ENCODE measurements around the gene KIAA1614. TPM values are rescaled to one million over a fixed set of nuclear protein-coding genes. Genes with fewer than 3 reads are reported as not detected.
A peak's percentile ranks its signal among the peaks of the same experiment; 100 is the strongest.

KIAA1614 gene
- total RNA-seq, 1 donor from 2014 or later: 0.56 TPM

DNA sequence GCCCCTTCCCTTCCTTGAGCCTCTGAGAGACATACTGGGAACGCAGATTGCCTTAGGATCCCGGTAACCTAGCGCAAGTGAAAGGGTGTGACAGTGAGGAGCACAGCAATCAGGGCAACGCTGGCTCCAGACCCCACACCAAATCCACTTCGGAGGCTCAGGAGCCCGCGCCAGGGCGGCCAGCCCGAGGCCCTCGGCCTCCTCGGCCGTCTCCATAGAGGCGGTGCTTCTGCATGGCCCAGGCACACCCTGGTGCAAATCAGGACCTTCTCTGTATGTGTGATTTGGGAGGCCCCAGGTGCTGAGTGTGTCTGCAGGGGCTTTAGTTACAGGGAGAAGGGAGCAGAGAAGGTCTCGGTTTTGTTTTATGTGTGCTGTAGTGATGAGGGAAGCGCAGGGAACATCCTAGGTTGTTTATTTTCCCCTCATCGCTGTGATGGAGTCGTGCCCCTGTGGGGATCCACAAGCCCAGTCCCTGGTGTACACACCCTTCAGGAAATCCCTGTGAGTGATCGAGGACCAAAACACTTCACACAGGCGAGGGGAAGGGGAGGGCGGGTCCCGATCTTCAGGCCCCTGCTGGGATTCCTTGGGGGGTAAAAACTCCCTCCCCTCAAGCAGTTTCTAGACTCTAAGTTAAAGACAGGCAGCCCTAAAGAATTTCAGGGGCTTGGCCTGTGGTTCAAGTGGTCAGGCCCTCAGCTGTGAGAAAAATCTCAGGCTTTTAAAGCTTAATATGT is 9.4 kb downstream of the KIAA1614 start:
- Mint-ChIP-seq H3K4me1 (peaks cover 74% of the 10 kb centered on the region), H3K27ac (no peak overlapping the region), H3K4me3 (no peak overlapping the region), H3K27me3 (ENCODE audit: insufficient read depth, low read depth) (peaks cover 13% of the 10 kb centered on the region), H3K36me3 (no peaks in the 10 kb centered on the region), H3K9me3 (no peaks in the 10 kb centered on the region)
- no peaks in the 10 kb centered on the region for H3K9me3 ChIP-seq (ENCODE audit: low read depth)
- H3K79me2 ChIP-seq (ENCODE audit: low read depth): no peaks in the 10 kb centered on the region
- peaks cover 72% of the 10 kb centered on the region for H3K4me1 ChIP-seq
- peaks cover 43% of the 10 kb centered on the region for H3F3A ChIP-seq (ENCODE audit: low read depth)
- no peak overlapping the region for H2AFZ ChIP-seq (replicated peaks)
- TF ChIP-seq EZH2 (IDR thresholded peaks at IDR 0.05) (no peak), EZH2phosphoT487 (IDR thresholded peaks at IDR 0.05) (no peak)
- TF ChIP-seq, protein P1, sequence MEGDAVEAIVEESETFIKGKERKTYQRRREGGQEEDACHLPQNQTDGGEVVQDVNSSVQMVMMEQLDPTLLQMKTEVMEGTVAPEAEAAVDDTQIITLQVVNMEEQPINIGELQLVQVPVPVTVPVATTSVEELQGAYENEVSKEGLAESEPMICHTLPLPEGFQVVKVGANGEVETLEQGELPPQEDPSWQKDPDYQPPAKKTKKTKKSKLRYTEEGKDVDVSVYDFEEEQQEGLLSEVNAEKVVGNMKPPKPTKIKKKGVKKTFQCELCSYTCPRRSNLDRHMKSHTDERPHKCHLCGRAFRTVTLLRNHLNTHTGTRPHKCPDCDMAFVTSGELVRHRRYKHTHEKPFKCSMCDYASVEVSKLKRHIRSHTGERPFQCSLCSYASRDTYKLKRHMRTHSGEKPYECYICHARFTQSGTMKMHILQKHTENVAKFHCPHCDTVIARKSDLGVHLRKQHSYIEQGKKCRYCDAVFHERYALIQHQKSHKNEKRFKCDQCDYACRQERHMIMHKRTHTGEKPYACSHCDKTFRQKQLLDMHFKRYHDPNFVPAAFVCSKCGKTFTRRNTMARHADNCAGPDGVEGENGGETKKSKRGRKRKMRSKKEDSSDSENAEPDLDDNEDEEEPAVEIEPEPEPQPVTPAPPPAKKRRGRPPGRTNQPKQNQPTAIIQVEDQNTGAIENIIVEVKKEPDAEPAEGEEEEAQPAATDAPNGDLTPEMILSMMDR (IDR thresholded peaks at IDR 0.05): no peak
- peaks cover 3% of the 10 kb centered on the region for H4K20me1 ChIP-seq (ENCODE audit: low read depth)
- peak overlapping the region; percentile 70 for H3K4me2 ChIP-seq
- H3K36me3 ChIP-seq: no peaks in the 10 kb centered on the region
- H3K27me3 ChIP-seq: no peaks in the 10 kb centered on the region
- no peak overlapping the region for H3K9ac ChIP-seq
- H3K27ac ChIP-seq: peak overlapping the region; percentile 71
- H3K4me3 ChIP-seq: no peak overlapping the region
- DNase-seq (ENCODE audit: low spot score): no peak

DNA sequence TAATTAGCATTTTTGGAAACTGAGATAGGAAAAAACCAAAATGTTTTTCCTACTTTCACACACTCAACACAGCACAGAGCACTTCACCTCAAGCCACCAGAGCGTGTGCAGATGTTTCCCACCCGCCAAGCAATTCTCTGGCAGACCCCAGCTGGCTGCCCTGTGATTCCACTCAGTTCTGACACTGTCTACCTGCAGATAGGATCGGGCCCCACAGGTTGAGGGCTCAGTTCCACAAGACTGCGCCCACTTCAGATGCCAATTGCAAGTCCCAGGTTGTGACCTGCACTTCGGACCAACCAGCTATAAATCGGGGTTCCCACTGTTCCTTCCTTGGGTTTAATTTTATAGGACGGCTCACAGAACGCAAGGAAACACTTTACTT is 9.9 kb downstream of the KIAA1614 start:
- Histone ChIP-seq H3K4me1 (peaks cover 72% of the 10 kb centered on the region), H3F3A (ENCODE audit: low read depth) (peaks cover 48% of the 10 kb centered on the region), H3K79me2 (ENCODE audit: low read depth) (no peaks in the 10 kb centered on the region), H3K36me3 (no peaks in the 10 kb centered on the region), H3K4me3 (no peak overlapping the region), H3K9ac (no peak overlapping the region), H3K9me3 (ENCODE audit: low read depth) (no peaks in the 10 kb centered on the region), H3K4me2 (peak overlapping the region; percentile 70), H4K20me1 (ENCODE audit: low read depth) (peaks cover 9% of the 10 kb centered on the region), H3K27me3 (no peaks in the 10 kb centered on the region), H3K27ac (peak overlapping the region; percentile 71), H2AFZ (replicated peaks) (no peak overlapping the region)
- Mint-ChIP-seq H3K36me3 (no peaks in the 10 kb centered on the region), H3K27me3 (ENCODE audit: insufficient read depth, low read depth) (peaks cover 14% of the 10 kb centered on the region), H3K9me3 (no peaks in the 10 kb centered on the region), H3K4me1 (peaks cover 75% of the 10 kb centered on the region), H3K27ac (peak overlapping the region; percentile 25), H3K4me3 (peak overlapping the region; percentile 22)
- TF ChIP-seq EZH2phosphoT487 (IDR thresholded peaks at IDR 0.05) (no peak), EZH2 (IDR thresholded peaks at IDR 0.05) (no peak)
- TF ChIP-seq, protein P1 (IDR thresholded peaks at IDR 0.05): no peak
- DNase-seq (ENCODE audit: low spot score): no peak

DNA sequence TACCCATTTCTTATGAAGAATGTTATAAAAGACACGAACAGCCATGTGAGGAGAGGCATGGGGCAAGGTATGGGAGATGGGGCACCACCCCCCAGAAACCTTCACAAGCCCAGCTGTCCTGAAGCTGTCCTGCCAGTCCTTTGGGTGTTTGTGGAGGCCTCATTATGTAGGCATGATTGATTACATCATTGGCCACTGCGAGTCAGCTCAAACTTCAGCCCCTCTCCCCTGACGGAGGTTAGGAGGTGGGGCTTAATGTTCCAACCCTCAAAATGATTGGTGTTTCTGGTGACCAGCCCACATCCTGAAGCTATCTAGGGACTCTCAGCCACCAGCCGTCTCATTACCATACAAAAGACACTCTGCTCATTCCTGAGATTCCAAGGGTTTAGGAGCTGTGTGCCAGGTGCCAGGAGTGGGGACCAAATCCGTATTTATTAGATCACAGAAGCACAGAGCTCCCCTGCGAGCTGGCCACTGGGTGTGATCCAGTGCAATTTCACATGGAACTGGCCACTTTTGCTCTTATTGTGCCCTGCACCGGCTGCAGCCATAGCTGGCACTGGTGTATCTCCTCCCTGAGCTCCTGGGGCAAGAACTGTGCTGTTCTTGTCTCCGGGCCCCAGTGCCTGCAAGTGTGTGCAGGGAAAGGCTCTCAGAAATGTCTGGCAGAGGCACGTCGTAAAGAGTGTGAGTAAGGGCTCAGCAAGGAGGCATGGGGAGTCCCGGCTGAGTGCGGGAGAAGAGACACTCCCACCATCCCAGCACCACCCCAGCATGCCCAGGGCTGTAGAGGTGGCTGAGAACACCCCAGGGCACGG is 10.5 kb downstream of the KIAA1614 start:
- peak overlapping the region; percentile 67 for H3K4me3 Mint-ChIP-seq
- peak; percentile 96 for DNase-seq (ENCODE audit: low spot score)
- Histone ChIP-seq H3K27ac (peak overlapping the region; percentile 98), H3K9ac (no peak overlapping the region), H2AFZ (replicated peaks) (no peak overlapping the region), H3K4me3 (peak overlapping the region; percentile 27), H3K36me3 (no peaks in the 10 kb centered on the region), H3K9me3 (ENCODE audit: low read depth) (no peaks in the 10 kb centered on the region), H3K27me3 (no peaks in the 10 kb centered on the region), H4K20me1 (ENCODE audit: low read depth) (peaks cover 10% of the 10 kb centered on the region), H3K79me2 (ENCODE audit: low read depth) (no peaks in the 10 kb centered on the region), H3K4me2 (peak overlapping the region; percentile 70), H3F3A (ENCODE audit: low read depth) (peaks cover 48% of the 10 kb centered on the region), H3K4me1 (peaks cover 77% of the 10 kb centered on the region)
- H3K4me1 Mint-ChIP-seq: peaks cover 72% of the 10 kb centered on the region
- H3K9me3 Mint-ChIP-seq: no peaks in the 10 kb centered on the region
- peak overlapping the region; percentile 62 for H3K27ac Mint-ChIP-seq
- H3K36me3 Mint-ChIP-seq: no peaks in the 10 kb centered on the region
- TF ChIP-seq, protein P1 (IDR thresholded peaks at IDR 0.05): no peak
- TF ChIP-seq EZH2phosphoT487 (IDR thresholded peaks at IDR 0.05) (no peak), EZH2 (IDR thresholded peaks at IDR 0.05) (no peak)
- peaks cover 15% of the 10 kb centered on the region for H3K27me3 Mint-ChIP-seq (ENCODE audit: insufficient read depth, low read depth)

All from neural progenitor cell (in vitro differentiated cells).